ENCODE results near the gene SRSF5.

The SRSF5 gene

GRCh38 chr14:69771136-69771535 lies 4.2 kb downstream of the SRSF5 start:
- DNase-seq = no peak

GRCh38 chr14:69772082-69773017 lies 5.4 kb downstream of the SRSF5 start:
- DNase-seq = no peak

- DNase-seq = no peak
Observed at GRCh38 chr14:69773571-69774276, 6.8 kb downstream of the SRSF5 start.

- DNase-seq = no peak
Observed at GRCh38 chr14:69775012-69775411, 8.1 kb downstream of the SRSF5 start.

- no peak for DNase-seq
Observed at GRCh38 chr14:69776875-69777453, 10.0 kb downstream of the SRSF5 start.

- DNase-seq = no peak
Observed at GRCh38 chr14:69779088-69779487, 12.1 kb downstream of the SRSF5 start.

- no peak for DNase-seq
Observed at GRCh38 chr14:69780092-69780491, 13.2 kb downstream of the SRSF5 start.

GRCh38 chr14:69780952-69781351 lies 14.0 kb downstream of the SRSF5 start:
- DNase-seq = no peak

GRCh38 chr14:69784942-69785341 lies 18.0 kb downstream of the SRSF5 start:
- no peak for DNase-seq

- no peak for DNase-seq
Observed at GRCh38 chr14:69786603-69787002, 19.7 kb downstream of the SRSF5 start.

GRCh38 chr14:69789118-69789640 lies 22.2 kb downstream of the SRSF5 start:
- DNase-seq = no peak

GRCh38 chr14:69792887-69793421 lies 26.0 kb downstream of the SRSF5 start:
- no peak for DNase-seq

GRCh38 chr14:69794791-69795190 lies 27.8 kb downstream of the SRSF5 start:
- DNase-seq = no peak

GRCh38 chr14:69795691-69796090 lies 28.7 kb downstream of the SRSF5 start:
- DNase-seq = no peak

- DNase-seq = no peak
Observed at GRCh38 chr14:69796797-69797500, 30.0 kb downstream of the SRSF5 start, which contains the start of gene SLC10A1. Gene SLC10A1 (minus strand): TSS chr14:69797241. CDS start chr14:69797155, 86 bp downstream.

GRCh38 chr14:69797573-69798338 lies 30.8 kb downstream of the SRSF5 start:
- no peak for DNase-seq

- no peak for DNase-seq
Observed at GRCh38 chr14:69798339-69798735, 31.4 kb downstream of the SRSF5 start.

- DNase-seq = no peak
Observed at GRCh38 chr14:69803753-69804152, 36.8 kb downstream of the SRSF5 start.

GRCh38 chr14:69804902-69805301 lies 38.0 kb downstream of the SRSF5 start:
- DNase-seq = no peak

- DNase-seq = no peak
Observed at GRCh38 chr14:69807192-69807591, 40.2 kb downstream of the SRSF5 start.

Data from GF-D8 (cell line).